LoVo (cell line): ENCODE measurements around the gene MTFR1L.

Source experiments
- DNase-seq: peaks from one replicate; pipeline ENCODE4 v3.0.0-alpha.2; 2016; ENCODE audit warnings: low spot score

The MTFR1L gene

DNA sequence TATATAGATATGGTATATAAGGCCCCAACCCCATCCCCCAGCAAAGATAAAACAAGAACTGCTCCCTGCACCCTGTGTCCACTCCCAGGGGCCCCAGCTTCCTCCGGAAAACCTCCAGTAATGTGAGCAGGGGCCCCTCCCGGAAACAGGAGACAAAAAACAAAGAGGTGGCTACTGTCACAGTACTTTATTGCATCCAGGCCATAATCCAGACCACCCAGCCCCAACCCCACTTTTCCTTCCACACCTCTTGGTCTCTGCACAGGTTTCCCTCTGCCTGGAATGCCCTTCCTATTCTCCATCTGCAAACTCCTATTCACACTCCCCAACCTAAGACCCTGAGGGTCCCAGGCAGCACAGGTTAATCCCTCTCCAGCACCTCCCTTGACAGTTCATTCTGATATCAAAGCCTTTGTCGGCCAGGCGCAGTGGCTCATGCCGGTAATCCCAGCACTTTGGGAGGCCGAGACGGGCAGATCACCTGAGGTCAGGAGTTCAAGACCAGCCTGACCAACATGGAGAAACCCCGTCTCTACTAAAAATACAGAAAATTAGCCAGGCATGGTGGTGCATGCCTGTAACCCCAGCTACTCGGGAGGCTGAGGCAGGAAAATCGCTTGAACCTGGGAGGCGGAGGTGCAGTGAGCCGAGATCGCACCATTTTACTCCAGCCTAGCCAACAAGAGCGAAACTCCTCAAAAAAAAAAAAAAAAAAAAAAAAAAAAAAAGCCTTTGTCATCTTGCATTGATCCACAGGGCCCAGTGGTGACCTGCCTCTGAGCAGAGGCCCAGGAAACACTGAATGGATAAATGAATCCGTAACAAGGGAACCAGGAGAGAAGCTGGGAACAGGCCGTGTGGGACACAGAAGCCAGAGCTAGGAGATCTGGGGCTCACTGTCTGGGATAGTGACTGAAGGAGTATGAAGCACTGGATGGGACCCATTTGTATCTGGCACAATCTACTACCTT is 41.8 kb downstream of the MTFR1L start:
- DNase-seq = no peak

DNA sequence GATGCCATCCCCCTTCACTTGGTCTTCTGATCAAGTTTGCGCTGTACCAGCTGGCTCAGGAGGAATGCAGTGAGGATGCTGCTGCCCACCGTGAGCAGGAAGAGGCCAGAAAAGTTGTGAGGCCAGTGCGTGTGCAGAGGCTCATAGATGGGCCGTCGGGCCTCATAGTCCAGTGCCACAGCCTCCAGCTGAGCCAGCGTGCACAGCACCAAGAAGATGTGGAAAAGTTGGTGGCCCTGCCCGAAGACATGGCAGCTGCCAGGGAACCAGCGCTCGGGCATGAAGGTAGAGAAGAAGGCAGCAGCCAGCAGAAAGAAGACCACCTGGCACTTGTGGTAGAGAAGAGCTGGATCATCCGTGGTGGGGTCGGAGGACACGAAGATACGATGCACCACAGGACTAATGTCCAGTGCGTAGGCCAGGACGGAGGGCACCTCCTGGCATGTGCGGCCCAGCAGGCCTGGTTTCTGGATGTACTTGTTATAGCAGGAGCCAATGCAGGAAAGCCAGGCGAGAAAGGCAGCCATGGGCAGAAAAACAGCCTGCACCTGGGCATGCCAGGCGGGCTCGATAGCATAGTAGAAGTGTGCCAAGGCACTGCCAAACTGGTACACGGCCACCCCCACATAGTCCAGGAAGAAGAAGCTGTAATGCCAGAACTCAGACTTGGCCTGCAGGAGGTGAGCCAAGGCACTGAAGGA is 43.2 kb downstream of the MTFR1L start:
- no peak for DNase-seq

DNA sequence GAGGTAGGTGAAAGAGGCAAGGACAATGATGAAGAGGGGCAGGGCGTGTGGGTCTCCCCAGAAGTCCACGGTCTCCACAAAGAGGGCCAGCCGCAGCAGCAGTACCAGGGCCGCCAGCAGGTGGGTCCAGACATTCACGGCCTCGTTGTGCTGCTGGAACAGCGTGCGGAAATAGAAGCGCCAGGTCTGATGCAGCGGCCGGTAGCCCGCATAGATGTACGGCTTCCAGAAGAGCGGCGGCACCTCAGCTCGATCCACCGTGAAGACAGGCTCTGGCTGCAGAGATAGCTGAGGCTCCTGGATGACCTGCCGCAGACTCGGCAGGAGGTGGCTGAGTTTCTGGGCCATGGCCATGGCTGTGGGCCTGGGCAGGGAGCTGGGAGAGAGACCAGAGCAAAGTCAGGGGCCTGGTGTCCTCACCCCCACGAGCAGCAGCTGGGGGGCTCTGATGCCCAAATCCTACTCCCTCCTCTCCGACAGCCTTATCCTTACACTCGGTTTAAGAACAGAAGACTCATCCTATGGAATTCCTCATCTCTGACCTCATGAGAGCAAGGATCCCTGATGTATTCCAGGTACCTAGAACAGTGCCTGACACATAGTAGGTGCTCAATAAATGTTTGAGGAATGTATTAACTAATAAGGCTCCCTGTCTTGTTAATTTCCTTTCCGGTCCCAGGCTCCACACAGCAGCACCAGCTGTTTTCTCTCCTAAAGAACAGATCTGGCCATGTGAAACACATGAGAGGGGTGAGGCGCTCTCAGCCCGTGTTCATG is 43.9 kb downstream of the MTFR1L start:
- no peak for DNase-seq

- no peak for DNase-seq
These were observed 44.7 kb downstream of the MTFR1L start for GRCh38 chr1:25864434-25864833.

DNA sequence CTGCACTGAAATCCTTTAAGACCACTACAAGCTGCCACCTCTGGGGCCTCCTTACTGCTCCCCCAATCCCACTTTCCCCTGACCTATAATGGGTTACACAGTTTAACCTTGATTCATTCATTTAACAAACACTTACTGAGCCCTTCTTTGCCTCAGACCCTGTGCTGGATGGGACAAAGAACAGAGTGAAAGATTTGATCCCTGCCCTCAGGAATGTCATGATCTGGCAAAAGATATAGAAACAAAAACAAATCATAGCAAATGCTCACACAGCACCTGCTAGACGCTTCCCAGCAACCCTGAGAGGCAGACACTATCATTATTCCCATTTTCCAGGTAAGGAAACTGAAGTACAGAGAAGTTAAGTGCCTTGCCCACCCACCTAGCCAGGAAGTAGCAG is 46.5 kb downstream of the MTFR1L start:
- DNase-seq = no peak

DNA sequence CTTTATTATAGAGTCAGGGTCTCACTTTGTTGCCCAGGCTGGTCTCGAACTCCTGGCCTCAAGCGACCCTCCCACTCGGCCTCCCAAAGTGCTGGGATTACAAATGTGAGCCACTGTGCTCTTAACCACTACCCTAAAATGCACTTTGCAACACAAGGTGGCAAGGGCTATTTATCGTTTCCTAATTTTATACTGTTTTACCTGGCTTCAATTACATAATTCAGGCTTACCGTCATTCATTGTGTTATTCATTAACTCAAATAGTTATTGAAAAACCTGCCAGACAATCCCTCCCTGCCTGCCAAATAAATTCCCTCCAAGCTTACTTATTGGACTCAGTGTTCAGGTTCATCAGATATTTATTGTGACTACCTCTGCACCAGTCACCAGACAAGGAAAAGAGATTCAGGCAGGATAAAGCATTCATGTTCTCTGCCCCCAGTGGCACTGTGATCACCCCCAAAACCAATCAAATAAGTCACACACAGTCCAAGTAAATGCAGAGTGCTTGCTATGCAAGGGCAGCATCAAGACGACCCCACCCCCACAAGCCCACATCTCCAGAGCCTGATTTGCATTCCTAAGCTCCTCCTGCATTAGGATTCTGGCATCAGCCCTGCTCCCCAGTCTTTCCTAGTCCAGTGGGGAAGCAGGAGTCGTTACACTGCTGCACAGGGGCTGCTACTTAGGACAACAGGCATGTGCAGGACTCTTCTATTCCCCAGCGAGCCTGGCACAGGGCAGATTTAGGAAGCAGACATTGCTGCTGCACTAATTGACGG is 47.6 kb downstream of the MTFR1L start:
- no peak for DNase-seq

DNA sequence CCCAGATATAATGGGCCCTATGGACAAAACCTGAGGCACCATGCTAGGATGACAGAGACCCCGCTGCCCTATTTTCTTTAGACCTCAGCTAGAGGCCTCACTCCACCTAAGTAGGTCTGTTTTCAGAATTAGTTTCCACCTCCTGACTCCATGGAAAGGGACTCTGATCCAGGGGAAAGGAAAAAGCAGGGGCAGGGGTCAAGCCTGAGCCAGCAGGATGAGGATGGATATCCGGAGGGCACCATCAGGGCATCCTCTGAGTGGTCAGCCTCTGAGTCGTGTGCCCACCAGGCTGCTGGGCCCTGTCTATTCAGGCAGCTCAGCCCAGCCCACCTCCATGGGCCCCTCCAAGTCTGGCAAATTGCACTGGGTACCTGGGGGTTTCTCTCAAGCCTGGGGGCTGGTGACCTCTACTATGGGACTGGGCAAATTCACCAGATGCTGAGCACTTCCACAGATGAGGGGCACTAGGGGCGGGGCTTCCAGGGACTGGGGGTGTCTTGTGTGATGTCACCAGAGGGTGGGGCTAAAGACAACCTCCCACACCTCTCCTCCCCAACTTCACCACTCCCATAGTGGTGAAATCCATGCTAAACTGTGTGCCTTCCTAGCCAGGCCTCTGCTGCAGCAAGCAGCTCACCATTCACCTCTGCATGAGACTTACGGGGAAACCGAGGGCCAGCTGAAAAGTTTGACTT is 50.3 kb downstream of the MTFR1L start:
- DNase-seq = no peak

- no peak for DNase-seq
These were observed 50.9 kb downstream of the MTFR1L start for GRCh38 chr1:25870614-25871013.

- no peak for DNase-seq
These were observed 51.4 kb downstream of the MTFR1L start for GRCh38 chr1:25871086-25871703.

DNA sequence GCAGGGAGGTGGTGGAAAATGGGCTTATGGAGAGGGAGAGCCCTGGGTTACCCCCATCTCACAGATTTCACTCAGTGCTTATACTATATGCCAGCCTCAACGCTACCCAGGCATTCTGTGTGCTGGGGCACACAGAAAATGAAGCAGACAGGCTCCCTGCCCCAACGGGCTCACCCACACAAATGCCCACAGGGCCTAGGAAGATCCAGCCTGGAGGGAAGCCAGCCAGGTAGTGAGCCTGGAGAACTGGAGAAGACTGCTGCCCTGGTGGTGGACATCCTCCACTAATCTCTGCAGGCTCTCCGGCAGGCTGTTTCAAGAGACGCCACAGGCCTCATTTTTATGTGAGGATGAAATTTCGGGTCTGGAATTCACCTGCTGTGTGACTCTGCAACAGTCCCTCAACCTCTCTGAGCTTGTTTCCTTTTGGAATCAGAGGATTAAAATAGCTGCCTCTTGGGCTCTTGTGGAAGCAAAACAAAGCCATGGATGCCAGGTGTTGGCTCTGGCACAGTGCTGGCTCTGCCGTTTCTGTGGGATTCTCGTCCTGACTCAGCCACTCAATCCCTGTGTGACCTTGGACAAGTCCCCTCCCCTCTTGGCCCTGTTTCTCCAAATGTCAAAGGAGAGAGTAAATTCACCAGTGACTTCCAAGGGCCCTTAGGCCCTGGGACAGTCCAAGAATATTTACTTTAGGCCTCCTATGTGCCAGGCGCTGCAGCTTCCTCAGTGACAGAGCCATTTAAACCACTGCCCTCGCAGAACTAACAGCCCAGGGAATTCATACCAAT is 52.1 kb downstream of the MTFR1L start:
- no peak for DNase-seq

DNA sequence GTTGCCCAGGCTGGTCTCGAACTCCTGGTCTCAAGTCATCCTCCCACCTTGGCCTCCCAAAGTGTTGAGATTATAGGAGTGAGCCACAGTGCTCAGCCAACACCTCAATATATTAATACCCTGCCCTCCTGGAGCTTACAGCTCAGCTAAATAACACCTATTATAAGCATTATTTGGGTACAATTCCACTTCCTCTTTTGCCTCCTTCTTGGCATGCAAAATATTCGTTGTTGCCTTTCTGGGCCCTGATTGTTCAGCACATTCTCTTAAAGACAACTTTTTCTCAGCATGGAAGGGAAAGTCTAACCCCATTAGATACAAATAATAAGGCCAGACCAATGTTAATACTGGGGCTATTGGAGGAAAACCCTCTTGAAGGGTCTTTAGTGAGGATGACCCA is 53.0 kb downstream of the MTFR1L start:
- DNase-seq = no peak

GRCh38 chr1:25873120-25873519 is 53.4 kb downstream of the MTFR1L start:
- no peak for DNase-seq

- no peak for DNase-seq
These were observed 54.5 kb downstream of the MTFR1L start for GRCh38 chr1:25874209-25874608.

DNA sequence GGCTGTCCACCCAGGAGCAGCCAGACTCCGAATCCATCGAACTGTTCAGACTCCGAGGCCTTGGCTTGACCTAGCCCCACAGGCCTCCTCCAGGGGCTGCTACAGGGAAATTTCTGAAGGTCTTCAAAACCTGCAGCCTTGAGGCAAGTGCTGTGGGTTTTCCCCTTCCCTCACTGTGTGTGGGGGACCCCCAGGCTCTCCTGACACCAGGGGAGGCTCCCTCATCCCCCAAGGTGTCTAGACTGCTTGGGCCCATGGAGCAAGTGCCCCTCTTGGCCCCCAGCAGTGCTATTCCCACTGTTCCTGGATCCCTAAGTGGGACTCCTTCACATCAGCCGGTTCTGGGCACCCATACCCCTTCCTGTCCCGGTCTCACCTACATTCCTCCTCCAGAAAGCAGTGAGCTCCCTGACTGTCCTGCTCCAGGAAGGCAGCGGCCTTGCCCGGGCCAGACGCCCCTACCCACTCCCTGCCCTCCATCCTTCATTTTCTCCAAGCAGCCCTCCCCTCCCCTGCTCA is 54.9 kb downstream of the MTFR1L start:
- DNase-seq = no peak

DNA sequence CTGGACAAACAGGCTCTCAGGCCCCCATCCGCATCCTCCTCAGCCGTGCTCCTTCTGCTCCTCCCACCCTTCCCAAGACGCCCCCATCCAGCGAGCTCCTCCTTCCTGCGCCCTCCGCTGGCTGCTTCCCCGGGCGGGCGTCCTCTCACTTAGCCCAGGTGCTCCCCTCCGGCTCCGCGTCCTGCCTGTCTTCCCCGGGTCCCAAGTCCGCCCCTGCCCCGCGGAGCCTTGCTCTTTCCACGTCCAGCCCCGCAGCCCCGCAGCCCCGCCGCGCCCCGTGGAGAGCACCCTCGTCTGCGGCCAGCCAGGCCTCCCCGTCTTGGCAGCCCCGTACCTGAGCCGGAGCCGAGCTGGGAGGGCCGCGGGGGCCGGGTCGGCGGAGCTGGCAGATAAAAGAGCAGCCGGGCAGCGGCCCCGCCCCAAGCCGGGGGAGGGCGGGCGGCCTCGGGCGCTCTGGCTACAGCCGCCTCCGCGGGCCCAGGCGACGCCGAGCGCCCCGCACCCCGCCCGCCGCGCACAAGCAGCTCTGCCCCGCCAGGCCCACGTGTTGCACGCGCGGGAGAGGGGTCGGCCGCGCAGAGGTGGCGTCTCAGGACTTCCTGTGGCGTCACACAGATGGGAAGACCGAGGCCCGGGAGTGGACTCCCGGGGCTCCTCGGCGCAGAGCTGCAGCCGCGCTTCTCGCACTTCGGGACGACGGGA is 55.6 kb downstream of the MTFR1L start, which contains the start of gene PAQR7:
Gene PAQR7 (minus strand): TSS at position 555 of the 702 bp plus-strand sequence. CDS start 11,869 bp downstream, outside the sequence.
- DNase-seq = peak; percentile 75

DNA sequence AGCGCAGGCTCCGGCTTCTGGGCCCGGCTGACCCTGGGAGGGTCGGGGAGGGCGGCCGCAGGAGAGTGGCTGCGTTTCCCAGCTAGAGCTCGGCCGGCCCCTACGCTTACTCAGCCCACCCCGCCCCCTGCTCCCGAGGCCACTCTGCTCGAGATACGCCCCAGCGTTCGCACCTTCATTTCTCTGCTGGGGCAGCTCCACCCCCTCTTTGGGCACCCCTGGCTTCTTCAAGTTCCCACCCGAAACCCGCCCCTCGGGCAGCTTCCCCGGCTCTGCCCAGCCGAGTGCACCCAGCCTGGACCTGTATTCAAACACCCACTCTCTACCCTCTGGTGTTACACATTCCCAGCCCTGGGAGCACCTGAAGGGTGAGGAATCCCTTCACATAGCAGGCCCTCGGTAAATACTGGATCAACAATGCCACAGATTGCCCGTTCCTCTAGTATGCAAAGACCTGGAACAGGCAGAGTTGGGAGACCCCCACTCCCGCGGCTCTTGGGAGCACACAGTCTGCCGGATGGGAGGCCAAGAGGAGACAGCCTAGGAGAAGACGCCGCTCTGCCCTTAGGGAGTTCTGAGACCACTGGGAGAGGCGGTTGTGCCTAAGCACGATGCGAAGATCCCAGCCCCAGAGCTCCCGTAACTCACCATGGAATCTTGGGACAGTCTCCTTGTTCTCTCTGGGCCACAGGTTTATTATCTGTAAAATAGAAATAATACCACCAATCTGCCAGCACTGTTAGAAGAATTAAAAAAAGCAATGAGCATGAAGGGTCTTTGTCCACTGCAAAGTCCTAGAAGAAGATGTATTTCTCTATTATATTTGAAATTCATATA is 56.3 kb downstream of the MTFR1L start:
- DNase-seq = no peak

GRCh38 chr1:25876693-25877077 is 56.9 kb downstream of the MTFR1L start:
- no peak for DNase-seq

- DNase-seq = no peak
These were observed 57.4 kb downstream of the MTFR1L start for GRCh38 chr1:25877155-25877554.
